Measurements from ENCODE around the gene RGPD3. TPM values are rescaled to one million over a fixed set of nuclear protein-coding genes. Genes with fewer than 3 reads are reported as not detected.
"Not testable (repeated sequence)": the region's sequence is repeated elsewhere in the genome, so short reads cannot be mapped to it uniquely, and the experiment has no call there.

Gene RGPD3
- total RNA-seq: under 1 TPM in 1 of 2 donors, not detected in 1; 0.26 TPM

GRCh38 chr2:106468107-106468506, at the start of gene RGPD3:
Gene RGPD3, minus strand, starts transcription at chr2:106468413. Its CDS starts 125 bp downstream, at chr2:106468288.
- H3K4me3 ChIP-seq; H3K9me3 ChIP-seq; DNase-seq; H3K27ac ChIP-seq; intact Hi-C loops (cut with DNase I); H3K36me3 ChIP-seq (replicated peaks in 1 of 2; ENCODE audit: insufficient read depth in 1 of 2, low read depth in 2 of 2); H3K4me1 ChIP-seq; ATAC-seq; H3K27me3 ChIP-seq: not testable (repeated sequence)
- whole genome bisulfite sequencing, 2 donors: 95 to 96% methylated on average over 23 to 26 of the region's 45 CpGs

- Histone ChIP-seq H3K4me1 (no peaks in the 10 kb centered on the region), H3K9me3 (no peaks in the 10 kb centered on the region), H3K27me3 (no peaks in the 10 kb centered on the region), H3K36me3 (replicated peaks in 1 of 2; ENCODE audit: insufficient read depth in 1 of 2, low read depth in 2 of 2) (no peaks in the 10 kb centered on the region), H3K27ac (no peak overlapping the region), H3K4me3 (no peak overlapping the region)
- ATAC-seq (no peak), DNase-seq (no peak)
- intact Hi-C loops (cut with DNase I): no loop called here
- 83 to 85% methylated on average over 11 of the region's 11 CpGs for WGBS, 2 donors
- TF ChIP-seq CTCF (IDR thresholded peaks at IDR 0.05) (no peak), POLR2A (IDR thresholded peaks at IDR 0.05) (no peak)
Observed at GRCh38 chr2:106517329-106517728, 49.1 kb upstream of the RGPD3 start.

- TF ChIP-seq CTCF (IDR thresholded peaks at IDR 0.05) (no peak), POLR2A (IDR thresholded peaks at IDR 0.05) (no peak)
- 67 to 79% methylated on average over 1 of the region's 1 CpG for WGBS, 2 donors
- no peak overlapping the region for H3K27ac ChIP-seq
- intact Hi-C loops (cut with DNase I): no loop called here
- no peaks in the 10 kb centered on the region for H3K9me3 ChIP-seq
- no peaks in the 10 kb centered on the region for H3K27me3 ChIP-seq
- H3K36me3 ChIP-seq (replicated peaks in 1 of 2; ENCODE audit: insufficient read depth in 1 of 2, low read depth in 2 of 2): no peaks in the 10 kb centered on the region
- H3K4me1 ChIP-seq: no peaks in the 10 kb centered on the region
- no peak overlapping the region for H3K4me3 ChIP-seq
- DNase-seq (no peak), ATAC-seq (no peak)
Observed at GRCh38 chr2:106516864-106517263, 48.7 kb upstream of the RGPD3 start.

GRCh38 chr2:106516436-106516835, 48.2 kb upstream of the RGPD3 start:
- Histone ChIP-seq H3K36me3 (replicated peaks in 1 of 2; ENCODE audit: insufficient read depth in 1 of 2, low read depth in 2 of 2) (no peaks in the 10 kb centered on the region), H3K4me3 (no peak overlapping the region), H3K27ac (no peak overlapping the region), H3K4me1 (no peaks in the 10 kb centered on the region), H3K9me3 (no peaks in the 10 kb centered on the region), H3K27me3 (no peaks in the 10 kb centered on the region)
- ATAC-seq: no peak
- WGBS, 2 donors: 76 to 89% methylated on average over 4 of the region's 4 CpGs
- no peak for TF ChIP-seq CTCF (IDR thresholded peaks at IDR 0.05)
- TF ChIP-seq POLR2A (IDR thresholded peaks at IDR 0.05): no peak
- intact Hi-C loops (cut with DNase I): no loop called here
- no peak for DNase-seq

- DNase-seq; H3K27ac ChIP-seq; H3K9me3 ChIP-seq; H3K27me3 ChIP-seq; ATAC-seq; H3K4me1 ChIP-seq; H3K36me3 ChIP-seq (replicated peaks in 1 of 2; ENCODE audit: insufficient read depth in 1 of 2, low read depth in 2 of 2); H3K4me3 ChIP-seq; intact Hi-C loops (cut with DNase I): not testable (repeated sequence)
- WGBS, 2 donors: 78 to 82% methylated on average over 3 of the region's 3 CpGs
Observed at GRCh38 chr2:106514827-106515226, 46.6 kb upstream of the RGPD3 start.

- 57 to 80% methylated on average over 1 of the region's 5 CpGs for WGBS, 2 donors
- H3K36me3 ChIP-seq (replicated peaks in 1 of 2; ENCODE audit: insufficient read depth in 1 of 2, low read depth in 2 of 2); DNase-seq; H3K4me1 ChIP-seq; intact Hi-C loops (cut with DNase I); H3K27ac ChIP-seq; H3K27me3 ChIP-seq; ATAC-seq; H3K9me3 ChIP-seq; H3K4me3 ChIP-seq: not testable (repeated sequence)
Observed at GRCh38 chr2:106513391-106513790, 45.2 kb upstream of the RGPD3 start.

GRCh38 chr2:106511934-106512333, 43.7 kb upstream of the RGPD3 start:
- H3K27me3 ChIP-seq; H3K36me3 ChIP-seq (replicated peaks in 1 of 2; ENCODE audit: insufficient read depth in 1 of 2, low read depth in 2 of 2); DNase-seq; H3K4me3 ChIP-seq; H3K4me1 ChIP-seq; H3K27ac ChIP-seq; intact Hi-C loops (cut with DNase I); ATAC-seq; H3K9me3 ChIP-seq: not testable (repeated sequence)
- WGBS, 2 donors: 78 to 89% methylated on average over 7 of the region's 7 CpGs

- DNase-seq: peak; percentile 19 to 66 (median 27)
- H3K36me3 ChIP-seq (replicated peaks in 1 of 2; ENCODE audit: insufficient read depth in 1 of 2, low read depth in 2 of 2); H3K27ac ChIP-seq; H3K4me3 ChIP-seq; H3K4me1 ChIP-seq; H3K27me3 ChIP-seq; H3K9me3 ChIP-seq; intact Hi-C loops (cut with DNase I): not testable (repeated sequence)
- 68 to 88% methylated on average over 4 to 9 of the region's 16 CpGs for WGBS, 2 donors
- ATAC-seq: peak; percentile 70
Observed at GRCh38 chr2:106511476-106511901, 43.3 kb upstream of the RGPD3 start.

GRCh38 chr2:106510791-106511190, 42.6 kb upstream of the RGPD3 start:
- H3K4me1 ChIP-seq; DNase-seq; H3K9me3 ChIP-seq; H3K36me3 ChIP-seq (replicated peaks in 1 of 2; ENCODE audit: insufficient read depth in 1 of 2, low read depth in 2 of 2); ATAC-seq; H3K27ac ChIP-seq; intact Hi-C loops (cut with DNase I); H3K27me3 ChIP-seq; H3K4me3 ChIP-seq: not testable (repeated sequence)
- 57% methylated on average over 4 of the region's 4 CpGs for WGBS, 2 donors

- H3K9me3 ChIP-seq; ATAC-seq; H3K36me3 ChIP-seq (replicated peaks in 1 of 2; ENCODE audit: insufficient read depth in 1 of 2, low read depth in 2 of 2); DNase-seq; H3K27me3 ChIP-seq; H3K4me1 ChIP-seq; intact Hi-C loops (cut with DNase I); H3K4me3 ChIP-seq; H3K27ac ChIP-seq: not testable (repeated sequence)
- WGBS, 2 donors: 75 to 81% methylated on average over 2 to 6 of the region's 6 CpGs
Observed at GRCh38 chr2:106509374-106509770, 41.2 kb upstream of the RGPD3 start.

All from body of pancreas (tissue), 4 donors.